ENCODE measurements around the gene IGSF9.

Gene IGSF9

DNA sequence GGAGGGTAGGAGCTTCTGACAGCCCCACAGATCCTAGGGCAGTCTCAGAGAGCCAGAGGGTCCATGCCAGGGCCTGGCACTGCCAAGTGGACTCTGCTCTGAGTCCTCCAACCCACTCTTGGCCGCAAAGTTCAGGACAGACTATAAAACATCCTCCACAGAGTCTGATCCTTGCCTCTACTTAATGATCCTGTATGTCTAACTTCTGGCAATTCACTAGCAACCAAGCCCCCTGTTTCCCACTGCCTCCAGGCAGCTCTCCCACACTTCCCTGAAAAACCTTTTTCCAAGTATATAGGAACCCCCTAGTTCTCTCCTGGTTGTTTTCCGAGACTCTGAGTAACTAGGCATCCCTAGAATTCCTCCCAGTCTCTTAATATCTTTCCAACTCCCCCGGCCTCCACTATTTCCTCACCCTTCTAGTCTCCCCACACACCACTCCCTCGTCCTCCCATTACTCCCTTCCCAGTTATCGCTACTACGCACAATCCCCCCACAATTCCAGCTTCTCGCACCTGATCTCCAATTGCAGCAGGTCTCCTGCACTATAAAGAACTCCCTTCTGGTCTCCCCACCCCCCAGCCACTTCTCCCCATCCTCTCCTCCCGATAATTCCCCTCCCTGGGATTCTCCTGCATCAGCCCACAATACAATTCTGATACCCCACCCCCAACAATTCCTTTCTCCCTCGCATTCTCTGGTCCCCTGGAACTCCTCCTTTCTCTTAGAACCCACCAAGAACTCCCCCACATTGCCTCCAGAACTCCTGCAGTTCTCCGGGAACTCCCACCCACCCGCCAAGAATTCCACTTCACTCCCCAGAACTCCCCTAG lies 574 bp downstream of the IGSF9 start:
- no peak for DNase-seq

DNA sequence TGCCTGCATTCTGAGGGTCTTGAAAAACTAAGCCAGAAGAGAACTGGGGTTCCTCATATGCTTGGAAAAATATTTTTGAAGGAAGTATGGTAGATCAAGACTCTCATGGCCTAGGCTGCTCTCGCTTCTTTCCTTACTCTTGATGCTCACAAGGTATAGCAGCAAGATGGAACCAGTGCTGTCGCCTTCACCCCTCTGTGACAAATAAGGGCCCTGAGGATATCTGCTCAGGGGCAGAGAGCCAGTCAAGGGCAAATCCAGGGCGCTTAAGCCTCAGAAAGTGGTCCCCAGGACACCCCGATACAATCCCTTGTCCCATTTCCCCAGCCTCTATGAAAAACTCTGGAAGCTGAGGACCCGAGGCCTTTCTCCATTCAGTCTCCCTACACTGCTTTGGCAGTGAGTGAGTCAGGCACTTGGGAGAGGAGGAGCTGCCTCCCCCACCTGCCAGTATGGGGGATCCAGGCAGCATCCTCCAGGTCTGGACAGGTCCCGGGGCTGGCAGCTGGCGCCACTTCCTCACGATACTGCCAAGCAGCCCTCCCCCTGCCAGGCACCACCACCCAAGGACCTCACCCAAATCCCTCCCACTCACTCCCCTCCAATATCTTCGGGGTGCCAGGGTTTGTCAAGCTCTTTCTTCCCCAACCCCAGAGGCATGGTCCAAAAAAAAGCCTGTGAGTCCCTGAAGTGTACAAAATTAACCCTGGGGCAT lies 1.3 kb downstream of the IGSF9 start:
- DNase-seq = no peak

DNA sequence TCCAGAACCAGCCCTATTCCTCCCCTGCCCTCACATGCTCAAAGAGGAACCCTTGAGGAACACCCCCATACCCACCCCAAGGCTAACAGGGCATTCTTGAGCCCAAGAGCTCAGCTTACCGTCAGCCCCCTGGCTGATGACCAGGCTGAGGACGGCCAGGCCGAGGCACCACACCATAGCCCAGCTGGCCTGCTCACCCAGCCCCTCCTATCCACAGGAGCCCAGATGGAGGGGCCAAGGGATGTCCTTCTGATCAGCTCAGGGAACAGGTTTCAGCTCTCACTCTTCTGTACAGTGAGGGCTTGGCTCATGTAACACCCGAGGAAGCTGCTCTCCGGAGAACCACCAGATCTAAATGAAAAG lies 2.2 kb downstream of the IGSF9 start:
- no peak for DNase-seq

DNA sequence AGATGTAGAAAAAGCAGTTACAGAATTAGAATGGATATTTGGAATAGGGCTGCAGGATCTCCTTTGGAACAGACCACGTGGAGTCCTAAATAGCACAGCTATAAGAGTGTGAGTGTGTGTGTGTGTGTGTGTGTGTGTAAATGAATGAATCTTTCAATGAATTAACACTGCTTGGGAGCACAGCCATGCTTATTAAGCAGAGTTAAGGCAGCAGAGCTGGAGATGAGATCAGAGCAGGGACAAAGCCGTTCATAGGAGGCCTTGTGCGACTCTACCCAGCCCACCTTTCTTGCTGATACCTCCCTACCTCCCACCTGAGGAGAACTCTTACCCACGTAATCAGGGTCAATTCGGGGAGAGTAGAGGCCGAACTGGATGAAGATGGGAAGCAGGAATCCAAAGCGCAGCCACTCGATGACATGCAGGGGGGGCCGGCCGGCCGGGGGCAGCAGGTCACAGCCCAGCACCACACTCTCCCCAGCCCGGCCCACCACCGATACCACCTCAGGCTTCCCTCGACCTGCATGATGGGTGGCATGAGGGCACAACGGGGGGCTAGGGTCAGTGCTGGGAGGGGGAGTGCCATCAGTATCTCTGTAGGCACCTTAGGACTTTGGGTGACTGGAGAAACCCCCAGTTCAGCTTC lies 2.7 kb downstream of the IGSF9 start:
- no peak for DNase-seq

DNA sequence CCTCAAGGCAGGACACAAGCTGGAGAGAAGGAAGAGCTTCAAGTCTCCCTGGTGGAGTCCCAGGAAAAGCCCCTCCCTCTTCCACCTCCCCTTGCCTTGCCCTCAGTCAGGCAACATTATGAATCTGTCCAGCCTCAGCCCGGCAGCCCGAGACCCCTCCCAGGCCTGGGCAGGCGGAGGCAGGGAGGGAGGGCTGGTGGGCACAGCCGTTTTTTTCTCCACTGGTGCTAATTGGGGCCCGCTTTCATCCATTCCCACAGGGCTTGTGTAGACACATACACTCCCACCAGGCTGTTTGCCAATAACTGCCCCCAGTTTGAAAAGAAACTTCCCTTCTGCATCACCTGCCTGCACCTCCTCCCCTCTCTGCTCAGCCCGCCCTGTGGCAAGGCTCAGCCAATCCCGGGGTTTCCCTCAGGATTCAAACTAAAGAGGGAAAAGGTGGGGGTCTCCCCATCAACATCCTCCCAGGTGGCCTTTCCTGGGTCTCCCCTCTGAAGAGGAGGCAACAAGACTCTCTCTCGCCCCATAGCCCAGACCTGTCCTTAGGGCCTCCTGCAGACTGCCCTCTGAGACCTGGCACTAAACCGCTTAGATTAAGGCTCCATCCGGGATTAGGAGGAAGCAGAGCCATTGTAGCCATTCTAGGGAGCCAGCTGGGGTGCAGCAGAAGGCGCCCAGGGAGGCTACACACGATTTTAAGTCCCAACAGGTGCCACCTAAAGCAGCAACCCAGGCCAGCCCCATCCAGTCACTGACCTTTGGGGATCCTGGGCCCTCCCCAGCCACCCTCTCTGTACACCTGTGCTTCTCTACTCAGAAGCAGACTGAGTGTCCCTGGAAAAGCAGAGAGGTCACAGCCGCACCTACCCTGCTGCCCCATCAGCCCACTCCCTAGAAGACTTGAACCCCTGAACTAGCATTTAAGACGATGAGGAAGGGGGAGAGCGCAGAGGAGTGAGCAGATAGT lies 3.5 kb downstream of the IGSF9 start:
- no peak for DNase-seq

DNA sequence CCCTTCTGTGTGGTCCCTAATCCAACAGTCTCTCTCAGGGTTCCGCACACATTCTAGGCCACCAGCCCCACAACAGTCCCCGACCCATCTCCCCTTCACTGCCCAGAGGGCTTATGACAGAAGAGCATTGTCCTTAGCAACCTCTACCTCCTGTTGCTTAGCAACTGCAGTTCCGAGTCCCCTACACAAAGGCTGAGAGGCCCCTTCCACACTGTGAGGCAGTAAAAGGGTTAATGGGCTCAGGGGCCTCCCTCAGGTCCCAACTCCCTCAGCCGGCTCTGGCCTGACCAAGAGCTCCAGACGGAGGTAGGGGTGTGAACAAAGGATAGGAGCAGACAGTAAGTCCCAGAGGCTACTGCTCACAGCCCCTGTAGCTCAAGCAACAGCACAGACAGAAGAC lies 4.3 kb downstream of the IGSF9 start:
- DNase-seq = no peak

DNA sequence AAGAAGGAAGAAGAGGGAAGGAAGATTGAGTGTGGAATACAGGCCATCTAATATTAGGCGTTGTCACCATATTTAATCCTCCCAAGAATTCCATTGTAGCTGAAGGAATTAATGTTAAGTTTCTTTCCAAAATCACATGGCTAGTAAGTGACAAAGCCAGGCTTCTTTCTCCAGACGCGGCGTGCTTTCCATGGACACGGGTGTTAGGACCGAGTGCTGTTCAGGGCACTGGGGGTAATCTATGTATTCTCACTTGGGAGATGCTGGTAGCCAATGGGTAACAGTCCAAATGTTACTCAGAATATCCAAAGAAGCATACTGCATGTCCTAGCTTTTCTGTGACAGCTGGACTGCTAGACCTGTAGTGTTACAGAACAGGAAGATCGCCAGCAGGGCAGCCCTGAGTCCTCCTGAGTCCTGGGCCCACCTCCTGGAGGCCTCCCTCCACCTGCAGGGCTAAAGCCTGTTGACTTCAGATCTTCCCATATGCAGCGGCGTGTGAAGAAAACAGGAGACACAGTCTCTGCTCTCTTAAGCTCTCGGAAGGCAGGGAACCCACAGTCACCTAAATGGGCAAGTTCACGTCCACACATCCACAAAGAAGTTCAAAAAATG lies 5.3 kb downstream of the IGSF9 start:
- no peak for DNase-seq

DNA sequence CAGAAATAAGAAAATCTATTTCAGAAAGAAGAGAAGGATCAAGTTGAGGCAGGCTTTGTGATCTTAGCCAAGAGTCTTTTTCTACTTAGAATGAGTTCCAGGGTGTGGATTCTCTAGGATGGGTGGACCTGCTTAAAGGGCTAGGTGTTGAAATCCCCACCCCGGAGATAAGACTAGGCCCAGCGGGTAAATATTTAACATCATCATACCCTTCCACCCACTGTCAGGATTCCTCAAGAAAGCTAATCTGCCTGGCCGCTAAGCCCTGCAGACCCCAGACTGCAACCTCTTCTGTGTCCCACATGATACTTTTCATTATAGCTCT lies 5.8 kb downstream of the IGSF9 start:
- no peak for DNase-seq

DNA sequence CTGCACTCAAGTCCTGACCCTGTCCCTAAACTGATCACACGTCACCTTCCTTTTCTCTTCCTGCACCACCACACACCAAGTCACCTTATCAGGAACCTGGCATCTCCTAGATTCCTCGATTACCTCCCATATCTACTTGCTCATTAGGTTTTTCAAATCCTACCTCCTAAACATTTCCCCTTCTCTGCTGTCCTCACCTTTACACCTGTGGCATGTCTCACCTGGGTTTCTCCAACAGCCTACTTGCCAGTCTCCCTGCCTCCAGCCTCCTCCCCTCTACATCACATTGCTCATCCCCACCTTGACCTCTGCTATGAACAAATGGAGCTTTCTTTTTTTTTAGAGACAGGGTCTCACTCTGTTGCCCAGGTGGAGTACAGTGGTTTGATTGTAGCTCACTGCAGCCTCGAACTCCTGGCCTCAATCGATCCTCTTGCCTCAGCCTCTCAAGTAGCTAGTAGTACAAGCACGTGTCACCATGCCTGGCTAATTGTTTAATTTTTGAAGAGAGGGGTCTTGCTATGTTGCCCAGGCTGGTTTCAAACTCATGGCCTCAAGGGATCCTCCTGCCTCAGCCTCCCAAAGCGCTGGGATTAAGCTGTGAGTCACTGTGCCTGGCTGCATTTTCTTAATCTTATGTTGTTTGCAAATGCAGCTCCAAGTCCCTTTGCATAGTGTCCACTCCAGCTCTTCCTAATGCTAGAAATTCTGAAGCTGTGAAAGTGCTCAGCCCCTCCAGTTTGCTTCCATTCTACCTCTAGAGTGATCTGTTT lies 6.3 kb downstream of the IGSF9 start:
- DNase-seq = no peak

DNA sequence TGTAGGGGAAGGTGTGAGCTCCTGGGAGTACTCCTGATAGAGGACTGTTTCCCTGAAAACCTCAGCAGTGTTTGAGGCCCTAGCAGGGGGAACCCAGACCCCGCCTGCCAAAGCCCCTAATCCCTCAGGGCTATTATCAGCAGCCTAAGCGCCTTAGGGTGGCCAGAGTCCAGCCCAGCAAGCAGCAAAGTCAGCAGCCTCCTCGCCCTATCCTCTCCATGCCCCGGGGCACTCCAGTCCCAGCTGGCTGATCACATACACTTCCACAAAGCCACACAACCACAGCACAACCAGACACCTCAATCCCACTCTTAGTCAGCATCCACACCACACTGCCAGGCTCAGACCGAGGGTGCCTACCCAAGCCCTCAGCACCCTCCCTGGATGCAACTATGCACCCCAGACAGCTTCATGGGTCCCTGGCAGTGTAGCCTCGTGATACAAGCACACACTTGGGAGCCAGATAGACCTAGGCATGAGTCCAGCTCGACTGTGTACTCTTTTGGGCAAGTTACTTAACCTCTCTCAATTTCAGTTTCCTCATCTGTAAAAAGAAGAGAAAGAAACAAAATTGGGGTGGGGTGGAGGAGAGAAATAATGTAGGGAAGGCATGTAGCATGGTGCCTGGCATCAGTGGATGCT lies 7.1 kb downstream of the IGSF9 start:
- DNase-seq = no peak

DNA sequence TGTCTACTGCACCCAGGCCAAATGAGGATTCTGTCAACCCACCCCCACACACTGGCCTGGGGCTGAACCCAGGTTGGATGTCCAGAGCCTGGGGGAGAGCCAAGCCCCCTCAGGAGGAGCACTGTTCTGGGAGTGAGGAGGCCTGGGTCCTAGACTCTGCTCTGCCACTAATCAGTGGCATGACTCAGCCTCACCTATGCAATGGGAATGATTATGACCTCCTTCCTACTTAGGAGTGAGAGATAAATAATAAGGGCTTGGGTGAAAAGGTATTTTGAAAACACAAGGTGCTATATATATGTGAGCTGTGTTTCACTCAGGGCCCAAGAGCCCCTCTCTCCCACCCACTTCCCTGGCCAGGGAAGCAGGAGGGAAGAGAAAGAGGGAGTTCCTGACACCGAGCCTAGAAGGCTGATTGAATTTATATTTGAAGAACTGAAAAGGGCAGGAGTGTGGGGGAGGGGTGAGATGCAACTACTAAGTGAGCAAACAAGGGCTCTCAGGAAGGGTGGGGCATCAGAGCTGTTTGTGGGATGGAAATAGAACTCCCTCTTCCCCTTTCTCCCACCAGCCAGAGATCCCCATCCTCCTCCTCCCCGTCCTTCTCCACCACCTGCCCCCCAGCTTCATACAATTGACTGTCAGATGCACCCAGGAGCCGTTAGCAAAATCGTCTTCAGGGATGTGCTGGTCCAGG lies 8.2 kb downstream of the IGSF9 start:
- no peak for DNase-seq

DNA sequence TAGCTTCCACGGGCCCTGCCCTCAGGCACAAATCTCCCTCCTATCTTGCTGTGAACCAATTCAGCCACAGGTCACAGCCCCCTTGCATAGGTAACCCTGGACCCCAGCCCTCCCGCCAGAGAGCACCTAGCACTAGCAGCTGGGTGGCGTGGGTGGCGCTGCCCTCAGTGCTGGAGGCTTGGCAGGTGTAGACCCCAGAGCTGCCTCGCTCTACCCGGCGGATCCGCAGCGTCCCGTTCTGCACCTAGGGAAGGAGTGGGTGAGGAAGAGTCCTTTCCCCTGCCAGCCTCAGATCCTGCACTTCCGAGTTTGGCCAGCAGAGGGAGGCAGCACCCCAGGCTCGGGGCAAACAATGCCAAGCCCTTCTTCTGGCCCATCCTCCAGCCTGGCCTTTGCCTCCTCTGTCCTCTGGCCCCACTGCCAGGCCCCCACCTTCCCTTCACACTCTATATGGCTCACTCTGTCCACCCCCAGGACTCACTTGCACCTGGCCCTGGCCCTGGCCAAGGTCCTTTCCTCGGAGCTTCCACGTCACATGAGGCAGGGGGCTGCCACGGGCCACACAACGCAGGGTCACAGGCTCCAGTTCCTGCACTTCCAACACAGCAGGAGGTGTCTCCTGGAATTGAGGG lies 9.0 kb downstream of the IGSF9 start:
- DNase-seq = peak; percentile 48 to 81 (median 70)

DNA sequence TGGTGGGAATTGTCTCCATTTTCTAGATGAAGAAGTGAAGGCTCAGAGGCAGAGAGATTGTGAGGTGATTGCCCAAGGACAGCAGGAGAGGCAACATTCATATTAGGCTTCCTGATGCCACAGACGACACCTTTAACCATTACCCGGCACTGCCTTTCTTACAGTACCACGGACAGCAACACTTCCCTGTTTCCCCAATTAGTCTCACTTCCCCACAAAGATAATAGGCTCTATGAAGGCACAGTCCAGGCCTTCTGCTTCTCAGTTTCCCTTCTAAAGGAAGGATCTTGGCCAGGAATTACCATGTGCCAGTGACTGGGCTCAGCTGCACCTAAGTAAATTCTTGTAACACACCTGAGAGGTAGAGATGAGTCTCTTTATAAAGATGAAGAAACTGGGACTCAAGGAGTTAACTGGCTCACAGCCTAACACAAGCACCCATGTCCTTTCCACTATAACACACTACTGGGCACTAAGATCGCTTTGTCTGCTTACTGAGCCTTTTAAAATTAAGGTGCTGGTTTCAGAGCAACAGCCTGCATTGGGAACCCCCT lies 9.6 kb downstream of the IGSF9 start:
- DNase-seq = no peak

DNA sequence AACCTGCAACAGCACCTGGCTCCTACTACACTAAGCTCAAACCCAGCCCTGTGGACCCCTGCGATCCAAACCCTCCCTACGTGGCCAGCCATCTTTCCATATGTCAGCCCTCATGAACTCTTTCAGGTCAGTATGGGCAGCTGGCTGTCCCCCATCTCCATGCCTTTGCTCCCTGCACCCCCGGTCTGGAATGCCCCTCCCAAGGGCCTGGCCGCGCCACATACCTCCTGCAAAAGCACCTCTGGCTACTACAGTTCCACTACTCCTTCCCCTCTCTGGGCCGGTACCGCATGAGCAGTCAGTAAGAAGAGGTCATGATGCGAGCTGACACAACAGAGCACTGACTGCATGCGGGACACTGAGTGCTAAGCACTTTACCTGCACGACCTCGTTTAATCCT lies 10.1 kb downstream of the IGSF9 start:
- no peak for DNase-seq

DNA sequence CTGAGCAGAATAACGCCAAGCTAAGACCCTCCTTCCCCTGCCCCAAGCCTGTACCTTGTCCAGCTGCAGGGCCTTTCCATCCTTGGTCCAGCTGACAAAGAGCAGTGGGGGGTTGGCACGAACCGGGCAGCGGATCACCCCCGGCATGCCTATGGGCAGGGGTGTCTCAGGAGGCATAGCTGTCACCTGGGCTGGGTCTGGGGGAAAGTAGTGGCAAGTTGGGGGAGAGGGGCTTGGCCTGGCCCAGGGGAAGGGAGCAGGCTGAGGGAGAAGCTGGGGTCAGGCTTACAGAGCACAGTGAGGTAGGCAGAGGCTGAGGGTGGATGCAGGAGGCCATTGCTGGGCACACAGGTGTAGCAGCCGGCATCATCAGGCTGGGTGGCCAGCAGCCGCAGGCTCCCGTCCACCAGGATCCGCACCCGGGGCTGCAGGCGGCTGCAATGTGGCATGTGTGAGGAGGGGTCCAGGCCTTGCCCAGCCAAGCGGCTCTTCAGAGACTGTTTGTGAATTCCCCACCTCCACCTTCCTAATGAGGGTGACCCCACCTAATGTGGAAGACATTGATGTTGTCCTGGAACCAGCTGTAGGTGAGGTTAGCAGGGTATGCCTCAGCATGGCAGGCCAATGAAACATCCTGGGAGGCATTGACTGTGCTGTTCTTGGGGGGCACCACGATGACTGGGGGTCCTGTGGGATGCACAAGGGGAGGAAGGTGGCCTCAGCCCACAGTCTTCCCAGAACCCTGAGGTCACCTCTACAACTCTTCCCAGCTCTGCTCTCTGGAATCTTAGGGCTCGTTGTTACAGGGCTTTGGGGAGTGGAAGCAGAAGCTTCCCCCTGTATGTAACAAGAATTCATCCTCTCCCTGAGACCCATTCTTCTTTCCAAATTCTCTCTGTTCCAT lies 11.0 kb downstream of the IGSF9 start:
- DNase-seq = no peak

DNA sequence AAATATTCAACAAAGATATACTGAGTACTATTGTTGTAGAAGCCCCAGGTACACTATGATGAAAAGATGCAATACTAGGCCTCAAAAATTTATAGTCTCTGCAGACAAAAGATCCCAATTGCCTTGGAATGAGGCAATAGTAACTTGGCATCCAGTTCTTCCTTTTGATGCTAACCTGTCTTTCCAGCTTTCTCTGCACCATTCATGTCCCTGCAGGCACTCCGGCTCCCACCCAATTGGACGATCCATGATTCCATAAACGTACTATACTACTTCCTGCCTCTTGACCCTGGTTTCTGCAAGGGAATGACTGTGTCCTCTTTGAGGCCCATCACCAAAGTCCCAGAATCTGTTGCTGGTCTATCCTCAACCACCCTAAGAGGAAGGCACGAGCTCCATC lies 12.1 kb downstream of the IGSF9 start:
- DNase-seq = no peak

DNA sequence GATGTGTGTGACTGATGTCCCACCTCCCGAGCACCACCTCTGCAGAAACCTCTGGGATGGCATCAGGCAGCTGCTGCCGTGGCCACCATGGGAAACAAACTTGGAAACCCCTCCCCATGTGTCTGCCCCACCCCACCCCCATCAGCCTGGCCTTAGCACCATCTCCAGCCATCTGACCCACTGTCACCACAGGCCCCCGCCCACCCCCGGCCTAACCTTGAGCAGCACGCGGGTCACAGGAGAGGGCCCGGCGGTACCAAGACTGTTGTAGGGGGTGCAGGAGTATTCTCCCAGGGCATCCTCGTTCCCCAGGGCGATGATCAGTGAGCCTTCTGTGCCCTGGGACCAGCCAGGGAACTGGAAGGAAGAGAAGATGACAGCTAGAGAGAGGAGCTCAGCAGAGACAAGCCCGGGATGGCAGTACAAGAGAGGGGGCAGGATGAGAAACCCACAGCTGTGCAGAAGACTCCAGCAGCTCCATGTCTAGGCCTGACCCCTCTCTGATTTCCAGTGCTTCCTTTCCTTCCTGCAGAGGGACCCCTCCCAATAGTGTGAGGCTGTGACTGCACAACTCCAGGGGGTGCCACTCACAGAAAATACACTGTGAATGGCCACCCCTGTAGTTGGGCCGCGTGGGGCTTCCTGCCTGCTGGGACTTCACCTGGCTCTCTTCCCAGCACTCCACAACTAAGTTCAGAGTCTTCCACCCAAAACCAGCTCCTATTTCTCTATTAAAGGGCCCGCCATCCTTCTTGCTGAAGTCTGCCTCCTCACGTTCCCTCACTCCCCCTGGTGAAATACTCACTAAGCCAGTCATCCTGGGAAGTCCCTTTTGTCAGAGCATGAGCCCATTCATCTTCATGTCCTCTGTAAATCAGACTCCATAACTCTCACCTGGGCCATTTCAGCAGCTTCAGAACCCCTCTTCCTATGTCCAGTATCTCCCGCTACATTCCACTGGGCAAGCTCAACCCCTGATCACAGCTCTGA lies 12.8 kb downstream of the IGSF9 start:
- no peak for DNase-seq

All from activated CD4-positive, CD25-positive, alpha-beta regulatory T cell (primary cell).